Measurements from ENCODE around the gene PRDM2. TPM values are rescaled to one million over a fixed set of nuclear protein-coding genes. Genes with fewer than 3 reads are reported as not detected.
A peak's percentile ranks its signal among the peaks of the same experiment; 100 is the strongest.

Gene PRDM2
- polyA plus RNA-seq, 1 donor (not counting 4 experiments of a cell fraction or from before 2014, with no cell fraction given), result 13.8 TPM

GRCh38 chr1:13820055-13820454 is 120.1 kb downstream of the PRDM2 start:
- H3K9ac ChIP-seq (ENCODE audit: control insufficient read depth, extremely low read depth, insufficient read depth, low read length), result peak overlapping the region; percentile 33
- no peaks in the 10 kb centered on the region for H4K20me1 ChIP-seq (ENCODE audit: control insufficient read depth, extremely low read depth, insufficient read depth, low read length)
- peak overlapping the region; percentile 40 for H3K4me2 ChIP-seq (ENCODE audit: control insufficient read depth, extremely low read depth, insufficient read depth, low read depth, low read length)
- H3K79me2 ChIP-seq (ENCODE audit: control insufficient read depth, insufficient read depth, low read length), result no peaks in the 10 kb centered on the region
- H3K4me3 ChIP-seq (ENCODE audit: control insufficient read depth in 2 of 3, extremely low read depth in 1 of 3, insufficient read depth in 2 of 3, low read depth in 1 of 3, low read length in 3 of 3), result no peak overlapping the region
- H2AFZ ChIP-seq (ENCODE audit: control insufficient read depth, low read length), result no peak overlapping the region
- FAIRE-seq (no peak), DNase-seq (ENCODE audit: low read depth, low spot score) (no peak)
- H3K4me1 ChIP-seq (ENCODE audit: control insufficient read depth, extremely low read depth, insufficient read depth, low read length), result peaks cover 4% of the 10 kb centered on the region
- no peak for TF ChIP-seq CTCF (optimal IDR thresholded peaks at IDR 0.05 in 1 of 3, IDR thresholded peaks at IDR 0.05 in 1 of 3, conservative IDR thresholded peaks at IDR 0.05 in 1 of 3; ENCODE audit: extremely low read depth in 1 of 3, insufficient read depth in 2 of 3, low read length in 3 of 3)
- no peak for TF ChIP-seq EZH2 (IDR thresholded peaks at IDR 0.05; ENCODE audit: low read length)
- no peaks in the 10 kb centered on the region for H3K9me3 ChIP-seq (ENCODE audit: control insufficient read depth, low read depth, low read length)
- peak overlapping the region; percentile 45 for H3K27ac ChIP-seq (ENCODE audit: control insufficient read depth, insufficient read depth, low read length)
- no peaks in the 10 kb centered on the region for H3K27me3 ChIP-seq (ENCODE audit: control insufficient read depth, extremely low read depth, insufficient read depth, low read length)
- H3K36me3 ChIP-seq (ENCODE audit: control insufficient read depth in 2 of 2, extremely low read depth in 1 of 2, insufficient read depth in 2 of 2, low read length in 2 of 2), result no peaks in the 10 kb centered on the region
- dilution Hi-C loops (cut with MboI; ENCODE audit: extremely low pct_ligation_motif_present, low sequenced_read_pairs), result no loop called here
- no peaks in the 10 kb centered on the region for H3K9me1 ChIP-seq (ENCODE audit: control insufficient read depth, extremely low read depth, insufficient read depth, low read length)

- FAIRE-seq, result no peak
- H3K36me3 ChIP-seq (ENCODE audit: control insufficient read depth in 2 of 2, extremely low read depth in 1 of 2, insufficient read depth in 2 of 2, low read length in 2 of 2), result no peaks in the 10 kb centered on the region
These were observed 120.5 kb downstream of the PRDM2 start for GRCh38 chr1:13820456-13820855.

More at GRCh38 chr1:13820456-13820855, 120.5 kb downstream of the PRDM2 start:
- no peak overlapping the region for H2AFZ ChIP-seq (ENCODE audit: control insufficient read depth, low read length)
- TF ChIP-seq EZH2 (IDR thresholded peaks at IDR 0.05; ENCODE audit: low read length) (no peak), CTCF (optimal IDR thresholded peaks at IDR 0.05 in 1 of 3, IDR thresholded peaks at IDR 0.05 in 1 of 3, conservative IDR thresholded peaks at IDR 0.05 in 1 of 3; ENCODE audit: extremely low read depth in 1 of 3, insufficient read depth in 2 of 3, low read length in 3 of 3) (no peak)
- H4K20me1 ChIP-seq (ENCODE audit: control insufficient read depth, extremely low read depth, insufficient read depth, low read length), result no peaks in the 10 kb centered on the region
- no peaks in the 10 kb centered on the region for H3K79me2 ChIP-seq (ENCODE audit: control insufficient read depth, insufficient read depth, low read length)
- no peak overlapping the region for H3K27ac ChIP-seq (ENCODE audit: control insufficient read depth, insufficient read depth, low read length)
- no peaks in the 10 kb centered on the region for H3K9me1 ChIP-seq (ENCODE audit: control insufficient read depth, extremely low read depth, insufficient read depth, low read length)
- no peak overlapping the region for H3K4me2 ChIP-seq (ENCODE audit: control insufficient read depth, extremely low read depth, insufficient read depth, low read depth, low read length)
- no peaks in the 10 kb centered on the region for H3K27me3 ChIP-seq (ENCODE audit: control insufficient read depth, extremely low read depth, insufficient read depth, low read length)
- dilution Hi-C loops (cut with MboI; ENCODE audit: extremely low pct_ligation_motif_present, low sequenced_read_pairs), result no loop called here
- H3K4me3 ChIP-seq (ENCODE audit: control insufficient read depth in 2 of 3, extremely low read depth in 1 of 3, insufficient read depth in 2 of 3, low read depth in 1 of 3, low read length in 3 of 3), result no peak overlapping the region
- no peak overlapping the region for H3K9ac ChIP-seq (ENCODE audit: control insufficient read depth, extremely low read depth, insufficient read depth, low read length)
- H3K9me3 ChIP-seq (ENCODE audit: control insufficient read depth, low read depth, low read length), result no peaks in the 10 kb centered on the region
- peaks cover 4% of the 10 kb centered on the region for H3K4me1 ChIP-seq (ENCODE audit: control insufficient read depth, extremely low read depth, insufficient read depth, low read length)
- DNase-seq (ENCODE audit: low read depth, low spot score), result no peak

Measured in keratinocyte (primary cell).